GM23338 (cell line): ENCODE data around the gene RRAS2. TPM values are rescaled to one million over a fixed set of nuclear protein-coding genes. Genes with fewer than 3 reads are reported as not detected.

ENCODE experiments used
- ATAC-seq: fragments of 200-7000 bp; cut with Tn5 transposase; 3 replicates; pipeline ENCODE4 v1.9.1; 2020
- DNase-seq: peaks from one replicate; pipeline ENCODE4 v3.0.0-alpha.2; 2015; ENCODE audit warnings: low spot score
- H2AFZ ChIP-seq: fragments of 200-600 bp; sonication (generic); 2 replicates; pipeline ENCODE4 v1.8.0; 2016; ENCODE audit warnings: antibody characterized with exemption, mild to moderate bottlenecking, moderate library complexity
- H3F3A ChIP-seq: fragments of 200-600 bp; sonication (generic); replicated peaks from 2 replicates; pipeline ENCODE4 v1.8.0; 2017; ENCODE audit warnings: antibody characterized with exemption, mixed run types, low read depth
- H3K27ac ChIP-seq: fragments of 200-600 bp; sonication (generic); 2 replicates; pipeline ENCODE4 v1.6.1; 2016; ENCODE audit warnings: low read depth
- H3K27me3 ChIP-seq: fragments of 200-600 bp; sonication (generic); 2 replicates; pipeline ENCODE4 v1.8.0; 2016; ENCODE audit warnings: mild to moderate bottlenecking, mixed run types, moderate library complexity; ENCODE audit not compliant: insufficient read depth
- H3K36me3 ChIP-seq: fragments of 200-600 bp; sonication (generic); 2 replicates; pipeline ENCODE4 v1.8.0; 2016; ENCODE audit warnings: mild to moderate bottlenecking; ENCODE audit not compliant: insufficient read depth
- H3K4me1 ChIP-seq: fragments of 200-600 bp; sonication (generic); 2 replicates; pipeline ENCODE4 v1.8.0; 2016; ENCODE audit warnings: mild to moderate bottlenecking, moderate library complexity; ENCODE audit not compliant: insufficient read depth
- H3K4me2 ChIP-seq: fragments of 200-600 bp; sonication (generic); 2 replicates; pipeline ENCODE4 v1.7.1; 2017; ENCODE audit warnings: mixed run types
- H3K4me3 ChIP-seq: fragments of 200-600 bp; sonication (generic); 2 replicates; pipeline ENCODE4 v1.6.1; 2016; ENCODE audit warnings: mixed run types
- H3K79me2 ChIP-seq: fragments of 200-600 bp; sonication (generic); replicated peaks from 2 replicates; pipeline ENCODE4 v1.8.0; 2017; ENCODE audit warnings: mild to moderate bottlenecking; ENCODE audit not compliant: insufficient read depth
- H3K9me2 ChIP-seq: fragments of 200-600 bp; sonication (generic); 2 replicates; pipeline ENCODE4 v1.8.0; 2017; ENCODE audit not compliant: insufficient read depth
- H4K20me1 ChIP-seq: fragments of 200-600 bp; sonication (generic); replicated peaks from 2 replicates; pipeline ENCODE4 v1.8.0; 2017; ENCODE audit warnings: mild to moderate bottlenecking; ENCODE audit not compliant: insufficient read depth
- H3K27ac Mint-ChIP-seq: 2 replicates; pipeline ENCODE4 v1.8.0; 2020; ENCODE audit warnings: inconsistent platforms, mild to moderate bottlenecking, moderate library complexity, mixed read lengths
- H3K27me3 Mint-ChIP-seq: 3 replicates; pipeline ENCODE4 v1.8.0; 2022; ENCODE audit warnings: low read depth, mild to moderate bottlenecking, moderate library complexity, mixed read lengths, inconsistent platforms; ENCODE audit not compliant: insufficient read depth, poor library complexity
- H3K36me3 Mint-ChIP-seq: 3 replicates; pipeline ENCODE4 v1.8.0; 2021; ENCODE audit warnings: low read depth, mild to moderate bottlenecking, inconsistent platforms, moderate library complexity, mixed read lengths
- H3K4me1 Mint-ChIP-seq: 3 replicates; pipeline ENCODE4 v1.8.0; 2020; ENCODE audit warnings: mild to moderate bottlenecking, inconsistent platforms, mixed read lengths
- H3K4me3 Mint-ChIP-seq: 3 replicates; pipeline ENCODE4 v1.8.0; 2021; ENCODE audit warnings: moderate library complexity, mild to moderate bottlenecking, inconsistent platforms, mixed read lengths
- H3K9me3 Mint-ChIP-seq: 3 replicates; pipeline ENCODE4 v1.8.0; 2020; ENCODE audit warnings: moderate library complexity, mild to moderate bottlenecking, inconsistent platforms, mixed read lengths
- CREB1 ChIP-seq: fragments of 250-450 bp; sonication (Bioruptor Pico); IDR thresholded peaks from 2 replicates; pipeline ENCODE4 v1.5.0; 2020; ENCODE audit warnings: low read depth, mild to moderate bottlenecking, moderate library complexity
- EZH2 ChIP-seq: fragments of 200-600 bp; sonication (generic); IDR thresholded peaks from one replicate; pipeline ENCODE4 v1.8.0; 2017; ENCODE audit warnings: antibody characterized with exemption, mild to moderate bottlenecking, low read depth; ENCODE audit not compliant: unreplicated experiment
- EZH2phosphoT487 ChIP-seq: fragments of 200-600 bp; sonication (generic); IDR thresholded peaks from one replicate; pipeline ENCODE4 v1.8.1; 2018; ENCODE audit warnings: antibody characterized with exemption; ENCODE audit not compliant: unreplicated experiment
- JUNB ChIP-seq: IDR thresholded peaks from one replicate; pipeline ENCODE4 v1.6.1; 2016; ENCODE audit warnings: antibody characterized with exemption; ENCODE audit not compliant: unreplicated experiment
- NANOG ChIP-seq: IDR thresholded peaks from 2 replicates; pipeline ENCODE4 v1.6.1; 2016; ENCODE audit warnings: antibody characterized with exemption, borderline replicate concordance
- POLR2AphosphoS5 ChIP-seq: IDR thresholded peaks from 2 replicates; pipeline ENCODE4 v1.6.1; 2016; ENCODE audit warnings: antibody characterized with exemption, low read depth
- STAT1 ChIP-seq: IDR thresholded peaks from one replicate; pipeline ENCODE4 v1.6.1; 2016; ENCODE audit warnings: antibody characterized with exemption; ENCODE audit not compliant: unreplicated experiment
- ZNF114 ChIP-seq: fragments of 250-450 bp; sonication (Bioruptor Pico); IDR thresholded peaks from 2 replicates; pipeline ENCODE4 v1.5.0; 2020; ENCODE audit warnings: mild to moderate bottlenecking, moderate library complexity
- ZNF331 ChIP-seq: fragments of 250-450 bp; sonication (Bioruptor Pico); IDR thresholded peaks from 2 replicates; pipeline ENCODE4 v1.5.0; 2020; ENCODE audit warnings: low read depth, mild to moderate bottlenecking, moderate library complexity
- polyA plus RNA-seq: library from polyadenylated mRNA; unstranded; fragments of >200 nt; fragmentation: Nextera tagmentation; extraction: Ambion mirVana; gene quantifications from 2 replicates; pipeline ENCODE4 v1.2.1, GENCODE V29; 2016
- total RNA-seq: library from RNA; depleted of rRNA; stranded (reverse); fragments of >200 nt; shearing (Covaris generic); gene quantifications from 2 replicates; pipeline ENCODE4 v1.2.3, GENCODE V29; 2014
- TF ChIP-seq, protein P1 (sequence below), 2 experiments: fragments of 200-600 bp in 1 of 2; sonication (generic) in 1 of 2; conservative IDR thresholded peaks; 2 replicates each; pipeline versions ENCODE4 v1.5.1 to v1.6.1; 2016 to 2017; ENCODE audit warnings: antibody characterized with exemption in 2 of 2, low read depth in 2 of 2, mild to moderate bottlenecking in 2 of 2, moderate library complexity in 1 of 2
- TF ChIP-seq, protein P2 (sequence below): fragments of 250-450 bp; sonication (Bioruptor Pico); IDR thresholded peaks from 2 replicates; pipeline ENCODE4 v1.5.0; 2020; ENCODE audit warnings: mild to moderate bottlenecking, moderate library complexity
- TF ChIP-seq, protein P3 (sequence below): IDR thresholded peaks from one replicate; pipeline ENCODE4 v1.6.1; 2018; ENCODE audit warnings: antibody characterized with exemption; ENCODE audit not compliant: unreplicated experiment

The RRAS2 gene
- total and polyA plus RNA-seq, 2 experiments from 2014 or later = 196 to 293 TPM

DNA sequence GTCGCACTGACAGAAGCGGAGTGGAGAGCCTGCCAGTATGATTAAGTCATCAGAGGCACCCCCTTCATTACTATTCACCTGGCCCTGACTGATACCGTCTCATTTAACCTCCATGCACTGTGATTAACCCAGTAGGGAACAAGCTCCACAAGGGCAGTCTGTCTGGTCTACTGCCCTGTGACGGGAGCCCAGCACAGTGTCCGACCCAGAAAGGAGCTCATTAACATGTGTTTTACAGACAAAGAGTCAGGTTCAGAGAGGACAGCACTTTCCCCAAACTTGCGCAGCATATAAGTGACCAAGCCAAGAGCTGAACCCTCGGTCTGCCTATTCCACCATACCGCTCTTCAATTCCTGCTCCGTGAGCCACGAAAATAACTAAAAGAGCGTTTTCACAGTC is 129.5 kb downstream of the RRAS2 start:
- H3K4me1 ChIP-seq = peaks cover 49% of the 10 kb centered on the region
- ATAC-seq (peak; percentile 51), DNase-seq (peak; percentile 26)
- H3K4me1 Mint-ChIP-seq = peaks cover 44% of the 10 kb centered on the region
- H3F3A ChIP-seq = no peaks in the 10 kb centered on the region
- H3K27ac ChIP-seq = 0 out of 2 replicates have a peak overlapping the region, but pooled peaks have one; percentile 20
- peaks cover 5% of the 10 kb centered on the region; the same call in 1 of the 2 replicates for H3K36me3 ChIP-seq
- no peaks in the 10 kb centered on the region for H3K9me2 ChIP-seq
- no peaks in the 10 kb centered on the region for H3K27me3 ChIP-seq
- H3K4me3 ChIP-seq = peak overlapping the region; percentile 36
- peak overlapping the region; percentile 66 for H3K4me2 ChIP-seq
- peaks cover 3% of the 10 kb centered on the region for H3K27me3 Mint-ChIP-seq
- no peaks in the 10 kb centered on the region for H4K20me1 ChIP-seq
- TF ChIP-seq CREB1 = no peak
- TF ChIP-seq, protein P1, sequence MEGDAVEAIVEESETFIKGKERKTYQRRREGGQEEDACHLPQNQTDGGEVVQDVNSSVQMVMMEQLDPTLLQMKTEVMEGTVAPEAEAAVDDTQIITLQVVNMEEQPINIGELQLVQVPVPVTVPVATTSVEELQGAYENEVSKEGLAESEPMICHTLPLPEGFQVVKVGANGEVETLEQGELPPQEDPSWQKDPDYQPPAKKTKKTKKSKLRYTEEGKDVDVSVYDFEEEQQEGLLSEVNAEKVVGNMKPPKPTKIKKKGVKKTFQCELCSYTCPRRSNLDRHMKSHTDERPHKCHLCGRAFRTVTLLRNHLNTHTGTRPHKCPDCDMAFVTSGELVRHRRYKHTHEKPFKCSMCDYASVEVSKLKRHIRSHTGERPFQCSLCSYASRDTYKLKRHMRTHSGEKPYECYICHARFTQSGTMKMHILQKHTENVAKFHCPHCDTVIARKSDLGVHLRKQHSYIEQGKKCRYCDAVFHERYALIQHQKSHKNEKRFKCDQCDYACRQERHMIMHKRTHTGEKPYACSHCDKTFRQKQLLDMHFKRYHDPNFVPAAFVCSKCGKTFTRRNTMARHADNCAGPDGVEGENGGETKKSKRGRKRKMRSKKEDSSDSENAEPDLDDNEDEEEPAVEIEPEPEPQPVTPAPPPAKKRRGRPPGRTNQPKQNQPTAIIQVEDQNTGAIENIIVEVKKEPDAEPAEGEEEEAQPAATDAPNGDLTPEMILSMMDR (conservative IDR thresholded peaks at IDR 0.05; ENCODE audit: low read depth in 2 of 2) = no peak
- TF ChIP-seq, protein P2, sequence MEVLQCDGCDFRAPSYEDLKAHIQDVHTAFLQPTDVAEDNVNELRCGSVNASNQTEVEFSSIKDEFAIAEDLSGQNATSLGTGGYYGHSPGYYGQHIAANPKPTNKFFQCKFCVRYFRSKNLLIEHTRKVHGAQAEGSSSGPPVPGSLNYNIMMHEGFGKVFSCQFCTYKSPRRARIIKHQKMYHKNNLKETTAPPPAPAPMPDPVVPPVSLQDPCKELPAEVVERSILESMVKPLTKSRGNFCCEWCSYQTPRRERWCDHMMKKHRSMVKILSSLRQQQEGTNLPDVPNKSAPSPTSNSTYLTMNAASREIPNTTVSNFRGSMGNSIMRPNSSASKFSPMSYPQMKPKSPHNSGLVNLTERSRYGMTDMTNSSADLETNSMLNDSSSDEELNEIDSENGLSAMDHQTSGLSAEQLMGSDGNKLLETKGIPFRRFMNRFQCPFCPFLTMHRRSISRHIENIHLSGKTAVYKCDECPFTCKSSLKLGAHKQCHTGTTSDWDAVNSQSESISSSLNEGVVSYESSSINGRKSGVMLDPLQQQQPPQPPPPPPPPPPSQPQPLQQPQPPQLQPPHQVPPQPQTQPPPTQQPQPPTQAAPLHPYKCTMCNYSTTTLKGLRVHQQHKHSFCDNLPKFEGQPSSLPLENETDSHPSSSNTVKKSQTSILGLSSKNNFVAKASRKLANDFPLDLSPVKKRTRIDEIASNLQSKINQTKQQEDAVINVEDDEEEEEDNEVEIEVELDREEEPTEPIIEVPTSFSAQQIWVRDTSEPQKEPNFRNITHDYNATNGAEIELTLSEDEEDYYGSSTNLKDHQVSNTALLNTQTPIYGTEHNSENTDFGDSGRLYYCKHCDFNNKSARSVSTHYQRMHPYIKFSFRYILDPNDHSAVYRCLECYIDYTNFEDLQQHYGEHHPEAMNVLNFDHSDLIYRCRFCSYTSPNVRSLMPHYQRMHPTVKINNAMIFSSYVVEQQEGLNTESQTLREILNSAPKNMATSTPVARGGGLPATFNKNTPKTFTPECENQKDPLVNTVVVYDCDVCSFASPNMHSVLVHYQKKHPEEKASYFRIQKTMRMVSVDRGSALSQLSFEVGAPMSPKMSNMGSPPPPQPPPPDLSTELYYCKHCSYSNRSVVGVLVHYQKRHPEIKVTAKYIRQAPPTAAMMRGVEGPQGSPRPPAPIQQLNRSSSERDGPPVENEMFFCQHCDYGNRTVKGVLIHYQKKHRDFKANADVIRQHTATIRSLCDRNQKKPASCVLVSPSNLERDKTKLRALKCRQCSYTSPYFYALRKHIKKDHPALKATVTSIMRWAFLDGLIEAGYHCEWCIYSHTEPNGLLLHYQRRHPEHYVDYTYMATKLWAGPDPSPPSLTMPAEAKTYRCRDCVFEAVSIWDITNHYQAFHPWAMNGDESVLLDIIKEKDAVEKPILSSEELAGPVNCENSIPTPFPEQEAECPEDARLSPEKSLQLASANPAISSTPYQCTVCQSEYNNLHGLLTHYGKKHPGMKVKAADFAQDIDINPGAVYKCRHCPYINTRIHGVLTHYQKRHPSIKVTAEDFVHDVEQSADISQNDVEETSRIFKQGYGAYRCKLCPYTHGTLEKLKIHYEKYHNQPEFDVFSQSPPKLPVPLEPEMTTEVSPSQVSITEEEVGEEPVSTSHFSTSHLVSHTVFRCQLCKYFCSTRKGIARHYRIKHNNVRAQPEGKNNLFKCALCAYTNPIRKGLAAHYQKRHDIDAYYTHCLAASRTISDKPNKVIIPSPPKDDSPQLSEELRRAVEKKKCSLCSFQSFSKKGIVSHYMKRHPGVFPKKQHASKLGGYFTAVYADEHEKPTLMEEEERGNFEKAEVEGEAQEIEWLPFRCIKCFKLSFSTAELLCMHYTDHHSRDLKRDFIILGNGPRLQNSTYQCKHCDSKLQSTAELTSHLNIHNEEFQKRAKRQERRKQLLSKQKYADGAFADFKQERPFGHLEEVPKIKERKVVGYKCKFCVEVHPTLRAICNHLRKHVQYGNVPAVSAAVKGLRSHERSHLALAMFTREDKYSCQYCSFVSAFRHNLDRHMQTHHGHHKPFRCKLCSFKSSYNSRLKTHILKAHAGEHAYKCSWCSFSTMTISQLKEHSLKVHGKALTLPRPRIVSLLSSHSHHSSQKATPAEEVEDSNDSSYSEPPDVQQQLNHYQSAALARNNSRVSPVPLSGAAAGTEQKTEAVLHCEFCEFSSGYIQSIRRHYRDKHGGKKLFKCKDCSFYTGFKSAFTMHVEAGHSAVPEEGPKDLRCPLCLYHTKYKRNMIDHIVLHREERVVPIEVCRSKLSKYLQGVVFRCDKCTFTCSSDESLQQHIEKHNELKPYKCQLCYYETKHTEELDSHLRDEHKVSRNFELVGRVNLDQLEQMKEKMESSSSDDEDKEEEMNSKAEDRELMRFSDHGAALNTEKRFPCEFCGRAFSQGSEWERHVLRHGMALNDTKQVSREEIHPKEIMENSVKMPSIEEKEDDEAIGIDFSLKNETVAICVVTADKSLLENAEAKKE = no peak
- TF ChIP-seq EZH2 = no peak
- TF ChIP-seq JUNB = no peak
- no peak for TF ChIP-seq STAT1
- TF ChIP-seq, protein P3, sequence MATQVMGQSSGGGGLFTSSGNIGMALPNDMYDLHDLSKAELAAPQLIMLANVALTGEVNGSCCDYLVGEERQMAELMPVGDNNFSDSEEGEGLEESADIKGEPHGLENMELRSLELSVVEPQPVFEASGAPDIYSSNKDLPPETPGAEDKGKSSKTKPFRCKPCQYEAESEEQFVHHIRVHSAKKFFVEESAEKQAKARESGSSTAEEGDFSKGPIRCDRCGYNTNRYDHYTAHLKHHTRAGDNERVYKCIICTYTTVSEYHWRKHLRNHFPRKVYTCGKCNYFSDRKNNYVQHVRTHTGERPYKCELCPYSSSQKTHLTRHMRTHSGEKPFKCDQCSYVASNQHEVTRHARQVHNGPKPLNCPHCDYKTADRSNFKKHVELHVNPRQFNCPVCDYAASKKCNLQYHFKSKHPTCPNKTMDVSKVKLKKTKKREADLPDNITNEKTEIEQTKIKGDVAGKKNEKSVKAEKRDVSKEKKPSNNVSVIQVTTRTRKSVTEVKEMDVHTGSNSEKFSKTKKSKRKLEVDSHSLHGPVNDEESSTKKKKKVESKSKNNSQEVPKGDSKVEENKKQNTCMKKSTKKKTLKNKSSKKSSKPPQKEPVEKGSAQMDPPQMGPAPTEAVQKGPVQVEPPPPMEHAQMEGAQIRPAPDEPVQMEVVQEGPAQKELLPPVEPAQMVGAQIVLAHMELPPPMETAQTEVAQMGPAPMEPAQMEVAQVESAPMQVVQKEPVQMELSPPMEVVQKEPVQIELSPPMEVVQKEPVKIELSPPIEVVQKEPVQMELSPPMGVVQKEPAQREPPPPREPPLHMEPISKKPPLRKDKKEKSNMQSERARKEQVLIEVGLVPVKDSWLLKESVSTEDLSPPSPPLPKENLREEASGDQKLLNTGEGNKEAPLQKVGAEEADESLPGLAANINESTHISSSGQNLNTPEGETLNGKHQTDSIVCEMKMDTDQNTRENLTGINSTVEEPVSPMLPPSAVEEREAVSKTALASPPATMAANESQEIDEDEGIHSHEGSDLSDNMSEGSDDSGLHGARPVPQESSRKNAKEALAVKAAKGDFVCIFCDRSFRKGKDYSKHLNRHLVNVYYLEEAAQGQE = no peak
- no peak for TF ChIP-seq ZNF331
- TF ChIP-seq ZNF114 (CRISPR knock-in tag) = no peak
- no peak for TF ChIP-seq EZH2phosphoT487
- TF ChIP-seq POLR2AphosphoS5 = no peak
- no peak for TF ChIP-seq NANOG
- no peaks in the 10 kb centered on the region for H3K36me3 Mint-ChIP-seq
- peak overlapping the region; percentile 46 for H3K4me3 Mint-ChIP-seq
- no peaks in the 10 kb centered on the region for H3K79me2 ChIP-seq
- peak overlapping the region; percentile 67 for H2AFZ ChIP-seq
- H3K9me3 Mint-ChIP-seq = peaks cover 3% of the 10 kb centered on the region; the same call in 1 of the 3 replicates
- H3K27ac Mint-ChIP-seq = peak overlapping the region; percentile 12
